K562 (cell line): ENCODE data around the gene TCIRG1. TPM values are rescaled to one million over a fixed set of nuclear protein-coding genes. Genes with fewer than 3 reads are reported as not detected.
A peak's percentile ranks its signal among the peaks of the same experiment; 100 is the strongest.

Experiments used
- ATAC-seq: fragments of 200-7000 bp; cut with Tn5 transposase; 3 replicates; pipeline ENCODE4 v1.9.1; 2020; ENCODE audit warnings: moderate library complexity
- BruUV-seq: library from RNA; stranded (reverse); fragments of 400-500 nt; replicated peaks from 2 replicates; lab custom pipeline; 2021; lab: Mats Ljungman, UMichigan
- CTCF ChIA-PET: fragments of 300-600 bp; formaldehyde crosslinking; extraction: SDS; loops from one replicate; lab custom pipeline; 2021; ENCODE audit warnings: low intra/inter-chr PET ratio; lab: Yijun Ruan, JAX
- POLR2A ChIA-PET: fragments of 300-600, 350-650 bp; sonication (Branson Sonifier 250); formaldehyde crosslinking; extraction: SDS; loops from one replicate; lab custom pipeline; 2021; ENCODE audit warnings: antibody characterized with exemption, inconsistent platforms; lab: Yijun Ruan, JAX
- DNase-seq, 4 experiments: peaks; one replicate each; pipeline versions ENCODE4 v3.0.0 to v3.0.0-alpha.2; 2011 to 2018; ENCODE audit warnings: low spot score in 3 of 4, mixed read lengths in 3 of 4; ENCODE audit errors: extremely low read depth in 1 of 4
- FAIRE-seq: peaks from 2 replicates; lab custom pipeline; 2011; peaks lifted over from hg19 to GRCh38; lab: Jason Lieb, UNC
- H2AFZ ChIP-seq: 2 replicates; pipeline ENCODE4 v1.6.0; 2011; ENCODE audit warnings: low read depth, low read length, control low read depth, inconsistent platforms
- H3K27ac ChIP-seq: fragments of 200-600 bp; 3 replicates; pipeline ENCODE4 v1.8.0; 2011; ENCODE audit warnings: low read depth, mild to moderate bottlenecking, control low read depth, inconsistent platforms, low read length, moderate library complexity, mixed read lengths; ENCODE audit errors: extremely low read depth
- H3K27me3 ChIP-seq, 2 experiments: fragments of 300-600 bp in 1 of 2; 2 replicates in 1 of 2; 3 replicates in 1 of 2; pipeline versions ENCODE4 v1.6.0 to v1.8.0; 2011; ENCODE audit warnings: inconsistent platforms in 2 of 2, low read length in 2 of 2, mild to moderate bottlenecking in 1 of 2, mixed read lengths in 1 of 2, moderate library complexity in 1 of 2; ENCODE audit not compliant: control insufficient read depth in 2 of 2, insufficient read depth in 2 of 2
- H3K36me3 ChIP-seq: fragments of 300-600 bp; 3 replicates; pipeline ENCODE4 v1.8.0; 2011; ENCODE audit warnings: mild to moderate bottlenecking, low read length, inconsistent platforms; ENCODE audit not compliant: control insufficient read depth, insufficient read depth
- H3K4me1 ChIP-seq, 2 experiments: fragments of 200-600 bp in 1 of 2; replicated peaks in 1 of 2; 2 replicates in 1 of 2; 3 replicates in 1 of 2; pipeline versions ENCODE4 v1.5.1 to v1.8.0; 2011; ENCODE audit warnings: inconsistent platforms in 2 of 2, low read length in 2 of 2, mild to moderate bottlenecking in 1 of 2, mixed read lengths in 1 of 2, moderate library complexity in 1 of 2; ENCODE audit not compliant: control insufficient read depth in 2 of 2, insufficient read depth in 2 of 2
- H3K4me2 ChIP-seq: 2 replicates; pipeline ENCODE4 v1.6.1; 2011; ENCODE audit warnings: low read length, control low read depth, inconsistent platforms, mixed read lengths; ENCODE audit not compliant: insufficient read depth
- H3K4me3 ChIP-seq: fragments of 200-600 bp; sonication (generic), shearing (Covaris generic); 2 replicates; pipeline ENCODE4 v1.5.1; 2016; ENCODE audit warnings: control low read depth, inconsistent platforms
- H3K79me2 ChIP-seq: fragments of 200-600 bp; 3 replicates; pipeline ENCODE4 v1.8.0; 2011; ENCODE audit warnings: low read length, inconsistent platforms; ENCODE audit not compliant: control insufficient read depth, insufficient read depth
- H3K9ac ChIP-seq, 2 experiments: 2 replicates each; pipeline versions ENCODE4 v1.6.0 to v1.6.1; 2011; ENCODE audit warnings: low read depth in 2 of 2, low read length in 2 of 2, control low read depth in 1 of 2, inconsistent platforms in 1 of 2, mild to moderate bottlenecking in 1 of 2, mixed read lengths in 1 of 2; ENCODE audit not compliant: insufficient read depth in 1 of 2
- H3K9me1 ChIP-seq: one replicate; pipeline ENCODE4 v1.6.0; 2011; ENCODE audit warnings: inconsistent platforms, mild to moderate bottlenecking, low read length, moderate library complexity; ENCODE audit not compliant: control insufficient read depth, insufficient read depth
- H3K9me3 ChIP-seq: replicated peaks from 2 replicates; pipeline ENCODE4 v1.5.1; 2011; ENCODE audit warnings: low read depth, low read length, inconsistent platforms; ENCODE audit not compliant: control insufficient read depth, insufficient read depth
- H4K20me1 ChIP-seq: replicated peaks from 2 replicates; pipeline ENCODE4 v1.6.1; 2011; ENCODE audit warnings: low read length, inconsistent platforms, mixed read lengths; ENCODE audit not compliant: control insufficient read depth, insufficient read depth
- ADNP ChIP-seq: fragments of 200-800 bp; sonication (Bioruptor generic); IDR thresholded peaks from 2 replicates; pipeline ENCODE4 v1.6.1; 2016; ENCODE audit warnings: missing genetic modification characterization, missing compliant biosample characterization
- BCOR ChIP-seq: fragments of 450-650 bp; IDR thresholded peaks from 2 replicates; pipeline ENCODE4 v1.6.1; 2016
- CHD4 ChIP-seq: fragments of 200-600 bp; sonication (generic); IDR thresholded peaks from 3 replicates; pipeline ENCODE4 v1.6.1; 2012; ENCODE audit warnings: low read depth, mild to moderate bottlenecking, mixed read lengths, low read length, inconsistent platforms; ENCODE audit not compliant: insufficient read depth, insufficient replicate concordance, poor library complexity, severe bottlenecking
- COPS2 ChIP-seq: fragments of 450-650 bp; conservative IDR thresholded peaks from 2 replicates; pipeline ENCODE4 v1.6.1; 2016; ENCODE audit warnings: mild to moderate bottlenecking, moderate library complexity
- DDX20 ChIP-seq: fragments of 450-650 bp; IDR thresholded peaks from 2 replicates; pipeline ENCODE4 v1.6.1; 2016; ENCODE audit warnings: missing genetic modification characterization, low read depth, mild to moderate bottlenecking, missing compliant biosample characterization, moderate library complexity
- E2F6 ChIP-seq, 2 experiments: IDR thresholded peaks; 2 replicates each; pipeline ENCODE4 v1.6.1; 2011; ENCODE audit warnings: borderline replicate concordance in 1 of 2, control low read depth in 1 of 2, low read depth in 1 of 2, low read length in 1 of 2, mild to moderate bottlenecking in 1 of 2, mixed read lengths in 1 of 2, moderate library complexity in 1 of 2; ENCODE audit not compliant: insufficient read depth in 1 of 2, insufficient read length in 1 of 2, poor library complexity in 1 of 2, severe bottlenecking in 1 of 2; ENCODE audit errors: extremely low read depth in 1 of 2
- HDAC2 ChIP-seq: fragments of 450-650 bp; IDR thresholded peaks from 2 replicates; pipeline ENCODE4 v1.6.1; 2016; ENCODE audit warnings: mild to moderate bottlenecking
- KDM1A ChIP-seq, 2 experiments: fragments of 450-650 bp; IDR thresholded peaks; 2 replicates each; pipeline ENCODE4 v1.6.1; 2016; ENCODE audit warnings: mild to moderate bottlenecking in 2 of 2
- PHF20 ChIP-seq: fragments of 450-650 bp; IDR thresholded peaks from 2 replicates; pipeline ENCODE4 v1.6.1; 2018; ENCODE audit not compliant: partially characterized antibody
- PTBP1 ChIP-seq: fragments of 200-400 bp; formaldehyde crosslinking; IDR thresholded peaks from 2 replicates; pipeline ENCODE4 v1.6.1; 2017; ENCODE audit warnings: low read depth, low read length
- RBM25 ChIP-seq: fragments of 200-400 bp; formaldehyde crosslinking; IDR thresholded peaks from 2 replicates; pipeline ENCODE4 v1.6.1; 2018; ENCODE audit warnings: low read length, low read depth, moderate library complexity; ENCODE audit not compliant: severe bottlenecking
- RCOR1 ChIP-seq, 2 experiments: IDR thresholded peaks; 2 replicates each; pipeline ENCODE4 v1.6.1; 2012; ENCODE audit warnings: low read depth in 2 of 2, low read length in 2 of 2, borderline replicate concordance in 1 of 2, improper control_type of control experiment in 1 of 2
- SMARCA5 ChIP-seq: fragments of 450-650 bp; IDR thresholded peaks from 2 replicates; pipeline ENCODE4 v1.6.1; 2016
- SMARCB1 ChIP-seq: IDR thresholded peaks from 2 replicates; pipeline ENCODE4 v1.6.1; 2011; ENCODE audit warnings: improper control_type of control experiment, low read depth; ENCODE audit not compliant: insufficient read length
- TSHZ1 ChIP-seq: fragments of 250-450 bp; sonication (Bioruptor Pico); IDR thresholded peaks from 2 replicates; pipeline ENCODE4 v1.4.0; 2020; ENCODE audit warnings: mild to moderate bottlenecking, moderate library complexity
- ZNF24 ChIP-seq: fragments of 450-650 bp; IDR thresholded peaks from 2 replicates; pipeline ENCODE4 v1.6.1; 2016
- WGBS: fragments of 100-300 bp; shearing (Covaris generic); methylation state at CpG from one replicate; pipeline ENCODE4 v1.1.6; 2016; ENCODE audit warnings: low coverage, mixed read lengths; ENCODE audit not compliant: insufficient coverage; ENCODE audit errors: missing lambda C conversion rate; 5-methylcytosine and 5-hydroxymethylcytosine counted together
- in situ Hi-C: fragments of 300-500 bp; cut with MboI; formaldehyde crosslinking; loops from 4 replicates; pipeline ENCODE4 v1.15.0; 2018; ENCODE audit warnings: inconsistent platforms, mixed read lengths
- intact Hi-C: fragments of 100-400 bp; cut with micrococcal nuclease; formaldehyde crosslinking; loops from 2 replicates; pipeline ENCODE4 v1.14.2; 2022
- polyA plus RNA-seq, 8 experiments: library from polyadenylated mRNA; depleted of rRNA in 4 of 8; stranded (reverse) in 5 of 8; unstranded in 3 of 8; fragments of >200 nt; fragmentation: Nextera tagmentation in 2 of 8; fragmentation: Illumina TruSeq in 1 of 8; extraction: Ambion mirVana in 2 of 8; extraction: Trizol in 1 of 8; gene quantifications; 2 replicates each; pipeline versions ENCODE4 v1.2.1 to v1.2.3, GENCODE V29; 2011 to 2014; ENCODE audit warnings: inconsistent platforms in 1 of 8, missing spikeins in 1 of 8
- total RNA-seq, 7 experiments: library from RNA; depleted of rRNA in 6 of 7; stranded (reverse); fragments of >200 nt in 6 of 7; fragmentation: Illumina TruSeq in 2 of 7; extraction: Trizol in 2 of 7; gene quantifications; 2 replicates each; pipeline versions ENCODE4 v1.2.1 to v1.2.3, GENCODE V29; 2011 to 2021; ENCODE audit warnings: low replicate concordance in 1 of 7

The TCIRG1 gene
- total and polyA plus RNA-seq, 9 of the 15 experiments (the other 6 are each of a cell fraction or from before 2014, with no cell fraction given): 0.49 to 143 (median 24.4) TPM

- DNase-seq: no peak
- intact Hi-C loops (loop anchor here (5.0 kb wide), 1 partner anchor 290 kb away; no protein-coding TSS in a partner anchor), in situ Hi-C loops (no loop called here)
- WGBS: 46% methylated on average over 15 of the region's 16 CpGs
- BruUV-seq: no TSS peak
- Histone ChIP-seq H3K4me1 (peaks cover 31 to 65% of the 10 kb centered on the region in 2 experiments), H3K4me2 (no peak overlapping the region), H3K4me3 (no peak overlapping the region), H4K20me1 (no peaks in the 10 kb centered on the region), H3K36me3 (no peaks in the 10 kb centered on the region), H3K27ac (no peak overlapping the region), H3K9me1 (no peaks in the 10 kb centered on the region), H3K27me3 (no peaks in the 10 kb centered on the region), H3K9ac (no peak overlapping the region), H2AFZ (no peak overlapping the region), H3K9me3 (no peaks in the 10 kb centered on the region), H3K79me2 (no peaks in the 10 kb centered on the region)
- peak; percentile 92 for TF ChIP-seq BCOR
- peak; percentile 45; the same call in 1 of the 2 replicates for TF ChIP-seq HDAC2
- no peak for TF ChIP-seq COPS2
- TF ChIP-seq E2F6 (IDR thresholded peaks at IDR 0.05; ENCODE audit: borderline replicate concordance in 1 of 2, extremely low read depth in 1 of 2, insufficient read depth in 1 of 2, insufficient read length in 1 of 2, low read depth in 1 of 2, low read length in 1 of 2, poor library complexity in 1 of 2, severe bottlenecking in 1 of 2): no peak
- peak; percentile 85 for TF ChIP-seq SMARCA5
- TF ChIP-seq ADNP: peak; percentile 74; the same call in 1 of the 2 replicates
- peak; percentile 90 for TF ChIP-seq ZNF24
- no peak for TF ChIP-seq TSHZ1 (CRISPR knock-in tag)
- TF ChIP-seq PTBP1: peak; percentile 62; the same call in 1 of the 2 replicates
- peak; percentile 74 for TF ChIP-seq KDM1A (IDR thresholded peaks at IDR 0.05)
- peak; percentile 54 for TF ChIP-seq CHD4
- peak in 1 of 2 experiments; percentile 27; a peak in 1 of 4 replicates for TF ChIP-seq RCOR1 (IDR thresholded peaks at IDR 0.05; ENCODE audit: borderline replicate concordance in 1 of 2, low read depth in 2 of 2, low read length in 2 of 2)
- TF ChIP-seq RBM25: peak; percentile 85
- no peak for TF ChIP-seq SMARCB1
- peak; percentile 31 for TF ChIP-seq PHF20
- TF ChIP-seq DDX20: no peak
- ATAC-seq: no peak
- no peak for FAIRE-seq
- ChIA-PET CTCF (interaction anchor here (0.7 kb wide), 1 partner anchor 43 kb away, joined by 3 read pairs; no protein-coding TSS in a partner anchor), POLR2A (interaction anchor here (1.3 kb wide), 1 partner anchor 11 kb away, joined by 6 read pairs; no protein-coding TSS in a partner anchor)
These were observed 31.1 kb upstream of the TCIRG1 start for GRCh38 chr11:68007498-68008380.
